HG03045 (cell line): ENCODE measurements around the gene CNTNAP2.

ENCODE experiments used
- ATAC-seq: cut with Tn5 transposase; IDR thresholded peaks from one replicate; pipeline ENCODE4 v1.9.1; 2021; ENCODE audit warnings: mild to moderate bottlenecking, moderate library complexity; ENCODE audit not compliant: unreplicated experiment

CNTNAP2 gene

DNA sequence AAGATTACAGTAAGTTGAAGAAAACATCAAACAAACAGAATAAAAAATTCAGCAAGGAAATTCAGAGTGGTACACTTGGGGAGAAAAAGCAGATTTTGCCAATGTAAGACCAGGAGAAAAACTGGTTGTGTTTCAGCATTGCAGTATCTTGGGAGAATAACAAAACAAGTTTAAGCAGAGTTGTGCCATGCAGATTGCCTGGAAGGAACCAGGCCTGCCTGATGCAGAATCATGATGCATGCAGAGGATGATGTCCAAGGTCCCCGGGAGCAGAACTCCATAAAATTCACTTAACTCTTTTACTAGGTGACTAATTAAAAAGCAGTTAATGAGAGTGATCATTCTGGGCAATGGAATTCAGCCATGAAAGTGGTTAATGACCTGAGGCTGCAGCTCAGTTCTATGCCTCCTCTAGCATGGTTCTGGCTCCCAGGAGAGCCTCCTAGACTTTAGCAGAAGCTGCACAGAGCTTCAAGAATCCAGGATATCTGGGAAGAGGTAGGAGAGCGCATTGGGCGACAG is 2094.3 kb downstream of the CNTNAP2 start:
- ATAC-seq = no peak

- no peak for ATAC-seq
These were observed 2095.1 kb downstream of the CNTNAP2 start for GRCh38 chr7:148211740-148212151.

DNA sequence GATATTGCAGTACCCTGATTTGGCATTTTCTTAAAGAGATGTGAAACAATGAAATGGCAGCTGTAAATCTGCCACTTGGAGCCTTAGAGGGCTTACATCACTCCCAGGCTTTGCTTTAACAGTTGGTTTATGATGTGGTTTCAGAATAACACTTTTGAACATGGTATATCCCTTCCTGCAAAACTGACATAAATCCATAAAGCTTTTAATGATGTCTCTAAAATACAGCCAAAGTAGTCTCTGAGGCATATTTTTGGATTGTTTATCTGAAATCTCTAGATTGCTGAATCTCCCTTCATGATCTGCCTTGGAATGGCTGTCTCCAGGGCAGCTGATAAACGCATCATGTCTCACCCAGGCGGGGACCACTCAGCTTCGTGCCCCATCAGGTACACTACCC is 2096.1 kb downstream of the CNTNAP2 start:
- ATAC-seq = no peak

DNA sequence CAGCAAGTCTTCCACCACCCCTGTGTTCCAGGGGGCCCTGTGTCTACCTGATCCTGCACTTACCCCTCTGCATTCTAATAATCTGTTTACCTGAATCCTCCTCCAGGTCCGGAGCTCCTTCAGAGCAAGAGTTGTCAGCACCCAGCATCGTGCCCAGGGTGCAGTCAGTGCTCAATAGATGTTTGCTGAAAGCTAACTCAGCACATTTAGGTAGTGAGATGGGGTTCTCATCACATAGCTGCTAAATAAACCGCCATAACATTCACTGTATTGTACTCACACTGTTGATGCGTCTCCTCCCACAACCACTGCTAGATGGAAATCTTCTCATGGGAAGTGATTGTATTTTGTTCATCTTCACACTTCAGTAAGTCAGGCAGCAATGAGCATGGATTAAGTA is 2097.5 kb downstream of the CNTNAP2 start:
- ATAC-seq = no peak

- ATAC-seq = no peak
These were observed 2102.0 kb downstream of the CNTNAP2 start for GRCh38 chr7:148218603-148219002.

DNA sequence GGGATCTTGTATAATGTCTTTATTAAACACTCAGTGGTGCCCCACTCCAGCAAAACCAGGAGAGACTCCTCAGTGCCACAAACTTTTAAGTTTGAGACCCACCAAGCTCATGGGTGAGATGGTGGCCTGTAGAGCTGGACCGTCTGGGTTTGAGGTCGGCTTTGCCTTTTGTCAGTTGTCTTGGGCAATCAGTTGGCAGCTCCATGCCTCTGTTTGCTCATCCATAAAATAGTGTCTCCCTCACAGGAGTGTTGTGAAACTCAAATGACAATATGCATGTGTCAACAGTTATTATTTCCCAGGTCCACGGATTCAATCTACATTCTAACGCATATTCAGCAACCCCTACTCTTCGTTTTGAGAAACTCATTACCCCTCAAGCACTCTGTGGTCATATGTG is 2106.1 kb downstream of the CNTNAP2 start:
- ATAC-seq = no peak

- ATAC-seq = no peak
These were observed 2106.6 kb downstream of the CNTNAP2 start for GRCh38 chr7:148223160-148223559.

- ATAC-seq = no peak
These were observed 2107.1 kb downstream of the CNTNAP2 start for GRCh38 chr7:148223738-148224137.

DNA sequence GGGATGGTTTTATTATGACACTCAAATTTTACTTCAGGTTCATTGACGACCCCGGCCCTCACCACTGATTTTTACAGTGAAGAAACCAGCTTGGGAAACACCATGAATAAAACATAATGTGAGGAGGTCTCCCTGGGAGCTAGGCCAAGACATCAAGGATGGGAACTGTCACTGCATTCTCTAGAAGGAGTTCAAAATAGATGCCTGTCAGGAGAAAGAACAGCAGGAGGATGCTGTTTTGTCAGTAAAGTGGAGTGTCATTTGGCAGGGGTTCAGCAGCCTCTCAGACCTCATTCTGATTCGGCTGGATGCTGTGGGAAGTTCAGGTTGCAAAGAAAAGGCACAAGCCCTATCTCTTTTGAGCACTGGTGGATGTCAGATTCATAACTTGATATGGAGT is 2113.7 kb downstream of the CNTNAP2 start:
- ATAC-seq = no peak

DNA sequence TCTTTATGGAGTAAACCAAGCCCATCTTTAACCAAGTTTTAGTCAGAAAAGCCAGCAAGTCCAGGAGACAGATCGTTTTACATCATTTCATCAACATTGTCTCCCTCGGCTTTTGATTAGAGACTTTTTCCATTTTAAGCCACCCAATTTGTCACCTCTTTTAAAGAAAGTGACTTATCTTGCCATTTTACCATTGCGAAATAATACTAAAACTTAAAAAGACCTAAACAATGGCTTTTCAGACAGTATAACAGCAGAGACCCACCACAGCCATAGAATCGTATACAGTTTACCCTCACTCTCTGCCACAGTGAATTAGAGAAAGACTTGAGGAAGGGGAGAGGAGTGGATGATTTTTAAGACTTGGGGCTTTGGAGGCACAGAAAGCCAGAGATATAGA is 2114.3 kb downstream of the CNTNAP2 start:
- ATAC-seq = no peak

GRCh38 chr7:148232784-148233183 is 2116.2 kb downstream of the CNTNAP2 start:
- no peak for ATAC-seq

DNA sequence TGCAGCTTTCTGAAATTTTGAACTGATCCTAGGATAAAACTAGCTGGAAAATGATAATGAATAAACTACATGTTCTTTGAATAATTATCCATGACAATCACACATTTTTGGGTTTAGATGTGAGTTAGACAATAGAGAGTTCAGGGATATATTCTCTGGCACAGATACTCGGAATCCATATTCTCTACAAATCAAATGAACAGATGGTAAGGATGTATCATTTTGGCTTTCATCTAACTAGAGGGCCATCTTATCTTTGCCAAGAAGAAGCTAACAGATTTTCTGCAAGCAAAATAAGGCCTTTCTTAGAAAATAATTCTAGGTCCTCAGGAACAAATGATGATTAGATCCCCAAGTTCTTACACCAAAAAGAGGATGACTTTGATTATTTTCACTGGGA is 2118.1 kb downstream of the CNTNAP2 start:
- ATAC-seq = no peak

DNA sequence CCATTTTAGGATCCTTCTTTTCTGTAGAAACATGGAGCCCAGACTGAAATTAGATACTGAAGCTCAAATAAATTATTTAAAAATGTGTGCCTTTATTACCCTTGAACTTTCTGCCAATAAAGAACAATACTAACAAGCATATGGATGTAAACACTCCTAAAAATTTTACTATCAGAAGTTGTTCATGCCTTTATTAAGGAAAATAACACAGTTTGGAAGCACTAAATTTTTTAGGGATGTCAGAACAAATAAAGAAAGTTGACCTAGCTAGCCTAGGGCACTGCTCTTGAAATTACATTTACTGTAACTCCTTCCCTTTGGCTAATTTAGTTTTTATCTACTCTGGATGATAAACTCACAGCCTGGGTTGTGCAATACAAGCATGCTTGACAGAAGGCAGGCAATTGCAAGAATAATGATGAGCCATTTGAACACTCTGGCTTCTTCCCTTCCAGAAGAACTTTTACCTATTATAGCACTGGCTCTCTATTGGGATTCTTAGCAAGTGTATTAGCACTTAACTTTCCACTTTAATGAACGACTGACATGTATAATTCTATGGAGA is 2122.2 kb downstream of the CNTNAP2 start:
- no peak for ATAC-seq

DNA sequence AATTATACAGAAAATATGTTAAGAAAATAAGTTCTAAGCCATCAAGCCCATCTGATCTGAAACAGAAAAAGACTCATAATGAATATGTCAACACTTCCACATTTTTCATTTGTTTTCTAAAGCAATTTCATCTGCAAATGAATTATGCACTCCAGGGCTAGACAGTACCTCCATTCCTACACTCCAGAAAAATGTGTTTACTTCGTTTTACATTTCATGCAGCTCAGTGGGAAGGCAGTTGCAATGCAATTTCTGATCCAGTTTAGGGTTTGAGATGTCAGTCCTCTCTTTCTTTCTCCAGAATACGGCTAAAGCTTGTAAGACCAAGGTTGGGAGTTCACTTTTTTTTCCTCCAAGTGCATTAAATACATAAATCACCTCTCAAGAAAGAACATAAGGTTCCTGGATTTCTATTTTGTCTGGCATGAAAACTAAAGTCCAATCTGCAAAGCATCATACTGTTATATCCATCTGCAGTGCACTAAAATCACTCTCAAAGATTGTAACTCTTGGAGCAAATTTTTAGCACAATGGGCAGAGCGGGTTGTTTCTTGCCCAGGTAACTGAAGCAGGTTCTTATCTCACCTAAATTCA is 2125.2 kb downstream of the CNTNAP2 start:
- no peak for ATAC-seq

DNA sequence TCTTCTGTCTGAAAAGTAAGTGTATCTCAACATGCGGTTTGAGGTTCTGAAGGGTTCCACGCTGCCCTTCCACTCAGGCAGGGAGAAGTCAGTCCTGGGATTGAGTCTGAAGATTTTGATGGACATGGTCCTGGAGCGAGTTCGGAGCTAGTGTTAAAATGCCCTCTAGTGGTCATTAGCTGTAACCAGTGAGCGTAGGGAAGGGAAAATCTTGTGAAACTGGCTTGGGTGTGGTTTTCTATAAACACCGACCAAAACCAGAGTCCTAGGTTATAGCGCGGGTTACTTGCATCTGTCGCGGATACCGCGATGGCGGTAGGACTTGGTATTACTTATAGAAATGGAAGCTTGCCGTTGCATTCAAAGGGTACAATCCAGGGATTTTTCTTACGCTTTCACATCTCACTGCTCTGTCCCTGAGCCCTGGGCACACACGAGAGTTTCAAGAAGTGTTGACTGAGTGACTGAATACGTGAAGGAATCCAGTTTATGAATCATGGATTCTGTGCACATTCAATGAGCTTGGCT is 2125.8 kb downstream of the CNTNAP2 start:
- ATAC-seq = peak; percentile 78

DNA sequence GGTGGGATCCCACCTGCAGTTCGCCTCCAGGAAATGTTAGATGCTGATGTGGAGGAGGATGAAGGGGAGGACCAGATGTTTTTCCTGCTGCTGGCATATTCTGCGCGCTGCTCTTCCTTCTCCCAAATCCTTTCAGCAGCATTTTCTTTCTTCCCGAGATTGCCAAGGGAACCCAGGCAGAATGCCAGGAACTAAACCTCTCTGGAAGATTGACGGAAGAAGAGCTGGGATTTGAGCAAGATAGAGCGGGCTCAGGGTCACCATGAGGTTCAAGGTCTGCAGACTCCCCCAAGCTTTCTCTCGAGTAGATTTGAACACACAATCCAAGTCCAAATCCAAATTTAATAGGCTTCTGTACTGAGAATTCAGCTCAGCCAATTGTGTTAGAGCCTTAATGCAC is 2128.8 kb downstream of the CNTNAP2 start:
- no peak for ATAC-seq

GRCh38 chr7:148253629-148254028 is 2137.0 kb downstream of the CNTNAP2 start:
- ATAC-seq = peak; percentile 71

DNA sequence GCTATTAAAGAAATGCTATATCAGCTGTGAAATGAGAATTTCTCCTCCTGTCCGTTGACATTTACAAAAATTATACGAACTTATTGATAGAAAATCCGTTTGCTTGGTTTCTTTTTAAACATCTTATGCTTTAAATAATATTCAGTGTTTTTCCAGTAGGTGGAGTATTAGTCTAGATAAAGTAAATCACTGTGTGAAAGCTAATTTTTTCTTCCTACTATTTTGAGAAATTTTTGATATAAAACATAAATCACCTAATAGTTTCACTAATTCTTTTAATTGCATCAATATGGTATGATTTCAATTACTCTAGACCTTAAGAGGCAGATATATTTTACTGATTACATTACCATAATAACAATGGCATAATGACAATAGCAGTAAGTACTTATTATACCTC is 2138.7 kb downstream of the CNTNAP2 start:
- ATAC-seq = no peak

DNA sequence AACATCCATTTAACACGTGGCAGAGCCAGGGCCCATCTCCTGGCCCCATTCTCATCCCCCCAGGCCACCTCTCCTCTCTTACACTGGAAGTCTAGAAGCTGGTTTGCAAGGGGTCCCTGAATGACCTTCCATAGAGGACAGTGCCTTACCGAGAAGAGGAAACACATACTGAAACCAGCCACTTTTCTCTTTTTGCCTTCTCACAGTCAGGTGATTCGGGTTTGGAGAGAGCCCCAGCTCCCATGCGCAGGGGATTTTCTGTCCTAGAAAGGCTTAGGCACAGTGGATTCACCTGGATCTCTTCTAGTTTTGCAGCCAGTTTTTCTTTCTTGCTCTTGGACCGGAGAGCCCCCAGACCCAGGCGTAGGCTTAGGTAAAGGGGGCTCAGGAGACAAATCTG is 2139.8 kb downstream of the CNTNAP2 start:
- ATAC-seq = no peak

DNA sequence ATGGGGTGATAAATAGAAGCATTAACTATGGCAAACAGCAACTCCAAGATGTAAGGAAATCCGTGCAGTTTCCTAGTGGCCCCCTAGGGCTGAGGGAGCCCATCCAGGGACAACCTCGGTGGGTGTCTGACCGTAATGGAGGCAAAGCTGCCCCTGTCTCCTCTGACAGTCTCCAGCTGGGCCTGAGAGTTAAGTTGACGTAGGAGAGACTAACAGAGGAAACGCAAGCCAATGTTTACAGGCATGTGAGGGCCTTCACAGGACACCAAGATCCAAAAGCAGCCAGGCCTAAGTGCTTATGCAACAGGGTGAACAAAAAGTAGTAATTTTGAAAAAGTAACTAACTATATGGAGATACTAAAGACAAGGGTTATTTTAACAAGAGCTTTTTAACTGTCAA is 2144.0 kb downstream of the CNTNAP2 start:
- ATAC-seq = no peak

DNA sequence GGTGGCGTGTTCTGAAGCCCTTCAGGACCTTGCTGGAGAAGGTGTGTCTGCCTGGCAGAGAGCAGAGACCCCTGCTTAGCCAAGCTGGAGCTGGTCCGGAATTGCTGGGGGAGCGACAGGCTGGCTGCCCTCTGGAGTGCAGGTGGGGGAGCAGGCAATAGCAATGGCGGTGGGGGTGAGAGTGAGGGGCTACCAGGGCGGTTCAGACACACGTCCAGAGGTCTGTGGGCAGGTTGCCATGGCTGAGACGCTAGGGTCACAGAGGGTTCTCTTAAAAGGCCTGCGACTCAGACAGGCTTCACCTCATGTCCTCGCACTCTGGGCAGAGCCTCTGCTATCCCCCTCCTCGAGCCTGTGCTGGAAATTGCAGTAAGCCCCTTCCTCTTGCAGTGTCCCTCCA is 2144.9 kb downstream of the CNTNAP2 start:
- ATAC-seq = no peak

DNA sequence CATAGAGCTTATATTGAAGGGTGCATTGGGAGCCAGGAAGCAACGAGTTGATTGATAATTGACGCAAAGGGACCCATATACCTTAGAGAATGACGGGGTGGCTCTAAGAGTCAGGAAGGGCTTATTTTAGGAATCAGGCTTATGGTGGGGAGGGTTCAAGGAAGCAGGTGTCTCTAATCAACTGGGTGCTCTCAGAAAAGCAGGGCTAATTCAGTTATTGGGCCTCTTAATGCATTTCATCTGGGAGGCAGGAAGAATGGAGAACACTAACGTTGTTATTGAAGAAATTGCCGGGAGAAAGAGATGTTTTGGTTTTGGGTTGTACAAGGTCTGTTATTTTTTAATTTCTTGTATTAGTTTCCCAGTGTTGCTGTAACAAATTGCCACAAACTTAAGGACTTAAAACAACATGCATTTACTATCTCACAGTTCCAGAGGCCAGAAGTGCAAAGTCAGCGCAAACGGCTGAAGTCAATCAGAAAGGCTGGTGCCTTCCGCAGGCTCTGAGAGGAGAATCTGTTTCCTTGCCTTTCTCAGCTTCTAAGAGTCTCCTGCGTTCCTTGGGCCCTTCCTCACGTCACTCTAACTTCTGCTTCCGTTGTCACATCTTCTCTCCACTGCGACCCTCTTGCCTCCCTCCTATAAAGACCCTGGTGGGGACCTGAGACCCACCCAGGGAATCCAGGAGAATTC is 2145.5 kb downstream of the CNTNAP2 start:
- no peak for ATAC-seq
